GM20000 (cell line): ENCODE data around the gene TFAM.

ENCODE experiments used
- DNase-seq: peaks from one replicate; pipeline ENCODE4 v3.0.0; 2012; ENCODE audit warnings: low spot score
- TF ChIP-seq, protein P1 (sequence below): IDR thresholded peaks from 2 replicates; pipeline ENCODE4 v1.5.1; 2012; ENCODE audit warnings: mild to moderate bottlenecking, control low read depth; ENCODE audit errors: extremely low read depth, missing control alignments

TFAM gene

DNA sequence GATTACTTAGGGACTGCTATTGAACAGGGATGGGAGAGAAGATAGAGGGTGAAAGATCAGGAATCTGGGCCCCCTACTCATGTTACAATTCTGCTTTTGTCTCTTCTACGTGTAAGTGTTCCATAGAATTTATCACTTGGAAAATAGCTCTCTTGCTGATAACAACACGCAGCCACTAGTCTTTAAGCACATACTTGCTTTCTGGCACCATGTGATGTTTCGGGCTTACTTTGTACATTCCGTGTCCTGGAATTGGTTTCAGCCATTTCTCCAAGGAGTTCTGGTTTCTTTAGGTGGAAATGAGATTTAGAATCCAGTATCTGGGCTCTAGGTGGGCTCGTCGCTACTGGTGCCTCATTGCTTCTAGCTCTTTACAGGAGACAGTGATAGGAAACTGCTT, 59.7 kb downstream of the TFAM start:
- no peak for DNase-seq
- TF ChIP-seq, protein P1, sequence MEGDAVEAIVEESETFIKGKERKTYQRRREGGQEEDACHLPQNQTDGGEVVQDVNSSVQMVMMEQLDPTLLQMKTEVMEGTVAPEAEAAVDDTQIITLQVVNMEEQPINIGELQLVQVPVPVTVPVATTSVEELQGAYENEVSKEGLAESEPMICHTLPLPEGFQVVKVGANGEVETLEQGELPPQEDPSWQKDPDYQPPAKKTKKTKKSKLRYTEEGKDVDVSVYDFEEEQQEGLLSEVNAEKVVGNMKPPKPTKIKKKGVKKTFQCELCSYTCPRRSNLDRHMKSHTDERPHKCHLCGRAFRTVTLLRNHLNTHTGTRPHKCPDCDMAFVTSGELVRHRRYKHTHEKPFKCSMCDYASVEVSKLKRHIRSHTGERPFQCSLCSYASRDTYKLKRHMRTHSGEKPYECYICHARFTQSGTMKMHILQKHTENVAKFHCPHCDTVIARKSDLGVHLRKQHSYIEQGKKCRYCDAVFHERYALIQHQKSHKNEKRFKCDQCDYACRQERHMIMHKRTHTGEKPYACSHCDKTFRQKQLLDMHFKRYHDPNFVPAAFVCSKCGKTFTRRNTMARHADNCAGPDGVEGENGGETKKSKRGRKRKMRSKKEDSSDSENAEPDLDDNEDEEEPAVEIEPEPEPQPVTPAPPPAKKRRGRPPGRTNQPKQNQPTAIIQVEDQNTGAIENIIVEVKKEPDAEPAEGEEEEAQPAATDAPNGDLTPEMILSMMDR, result no peak

DNA sequence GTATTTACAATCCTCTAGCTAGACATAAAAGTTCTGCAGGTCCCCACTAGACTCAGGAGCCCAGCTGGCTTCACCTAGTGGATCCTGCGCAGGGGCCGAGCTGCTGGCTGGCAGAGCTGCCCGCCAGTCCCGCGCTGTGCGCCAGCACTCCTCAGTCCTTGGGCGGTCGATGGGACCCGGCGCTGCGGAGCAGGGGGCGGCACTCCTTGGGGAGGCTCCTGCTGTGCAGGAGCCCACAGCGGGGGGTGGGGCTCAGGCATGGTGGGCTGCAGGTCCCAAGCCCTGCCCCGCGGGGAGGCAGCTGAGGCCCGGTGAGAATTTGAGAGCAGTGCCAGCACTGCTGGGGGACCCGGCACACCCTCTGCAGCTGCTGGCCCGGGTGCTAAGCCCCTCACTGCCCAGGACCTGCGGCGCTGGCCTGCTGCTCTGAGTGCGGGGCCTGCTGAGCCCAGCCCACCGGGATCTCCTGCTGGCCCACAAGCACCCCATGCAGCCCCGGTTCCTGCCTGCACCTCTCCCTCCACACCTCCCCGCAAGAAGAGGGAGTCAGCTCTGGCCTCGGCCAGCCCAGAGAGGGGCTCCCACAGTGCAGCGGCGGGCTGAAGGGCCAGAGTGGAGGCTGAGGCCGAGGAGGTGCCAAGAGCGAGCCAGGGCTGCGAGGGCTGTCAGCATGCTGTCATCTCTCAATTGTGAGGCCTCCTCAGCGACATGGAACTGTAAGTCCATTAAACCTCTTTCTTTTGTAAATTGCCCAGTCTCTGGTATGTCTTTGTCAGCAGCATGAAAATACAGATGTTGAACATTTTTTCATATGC, 63.1 kb downstream of the TFAM start:
- TF ChIP-seq, protein P1, result no peak
- DNase-seq, result no peak
